ENCODE results near the gene PGP. TPM values are rescaled to one million over a fixed set of nuclear protein-coding genes. Genes with fewer than 3 reads are reported as not detected.

The PGP gene
- total RNA-seq, 2 experiments from 2014 or later = 19.8 to 20.1 TPM

- H3K27ac Mint-ChIP-seq = no peak overlapping the region
- no peak for ATAC-seq
- H3K36me3 Mint-ChIP-seq (ENCODE audit: low read depth) = no peaks in the 10 kb centered on the region
- TF ChIP-seq CTCF (IDR thresholded peaks at IDR 0.05) = no peak
- CTCF ChIA-PET = no interaction called here
- POLR2A ChIA-PET = interaction anchor here (1.0 to 1.6 kb wide), 3 partner anchors 9 to 36 kb away, joined by 3 to 7 read pairs (median 5); partner anchors contain the start of genes MLST8 and TRAF7
- no peaks in the 10 kb centered on the region for H3K9me3 Mint-ChIP-seq
- peaks cover 3% of the 10 kb centered on the region for H3K4me1 Mint-ChIP-seq (ENCODE audit: low read depth)
- peaks cover 10% of the 10 kb centered on the region for H3K27me3 Mint-ChIP-seq
- no peak overlapping the region for H3K4me3 Mint-ChIP-seq
- intact Hi-C loops (cut with micrococcal nuclease) = no loop called here
- DNase-seq = no peak
Observed at GRCh38 chr16:2190659-2191445, 23.8 kb downstream of the PGP start.

DNA sequence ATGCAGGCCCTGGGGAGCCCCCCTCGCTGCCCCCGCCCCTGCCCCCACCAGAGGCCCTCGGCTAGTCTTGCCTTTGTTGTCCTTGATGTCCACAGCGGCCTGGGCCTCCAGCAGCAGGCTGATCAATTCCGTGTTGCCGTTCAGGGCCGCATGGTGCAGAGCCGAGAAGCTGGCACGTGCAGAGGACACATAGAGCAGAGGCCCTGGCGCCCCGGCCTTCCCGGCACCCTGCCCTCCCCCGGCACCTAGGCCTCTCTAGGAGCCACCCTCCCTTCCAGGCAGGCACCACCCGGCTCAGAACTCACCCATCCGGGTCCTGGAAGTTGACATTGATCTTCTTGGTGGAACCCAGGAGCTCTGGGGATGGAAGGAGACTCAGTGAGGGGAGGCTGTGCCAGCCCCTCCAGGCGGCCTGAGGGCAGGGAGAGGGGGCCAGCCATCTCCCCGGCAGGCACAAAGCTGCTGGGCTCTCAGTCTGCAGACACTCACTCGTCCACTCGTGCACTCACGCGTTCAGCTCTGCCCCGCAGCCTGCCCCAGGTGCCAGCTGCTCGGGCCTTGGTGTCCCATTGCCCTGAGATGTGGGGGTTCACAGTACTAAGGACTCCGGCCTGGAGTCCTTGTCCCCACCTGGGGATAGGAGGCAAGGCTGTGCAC, 24.5 kb downstream of the PGP start:
- Mint-ChIP-seq H3K27ac (no peak overlapping the region), H3K36me3 (ENCODE audit: low read depth) (no peaks in the 10 kb centered on the region), H3K4me1 (ENCODE audit: low read depth) (peaks cover 2% of the 10 kb centered on the region), H3K4me3 (no peak overlapping the region), H3K27me3 (peaks cover 5% of the 10 kb centered on the region), H3K9me3 (no peaks in the 10 kb centered on the region)
- ChIA-PET POLR2A (interaction anchor here (1.2 to 1.6 kb wide), 2 partner anchors 15 to 35 kb away, joined by 5 to 7 read pairs; partner anchors contain the start of genes MLST8 and TRAF7), CTCF (no interaction called here)
- no peak for ATAC-seq
- intact Hi-C loops (cut with micrococcal nuclease) = no loop called here
- DNase-seq = no peak
- TF ChIP-seq CTCF (IDR thresholded peaks at IDR 0.05) = no peak

DNA sequence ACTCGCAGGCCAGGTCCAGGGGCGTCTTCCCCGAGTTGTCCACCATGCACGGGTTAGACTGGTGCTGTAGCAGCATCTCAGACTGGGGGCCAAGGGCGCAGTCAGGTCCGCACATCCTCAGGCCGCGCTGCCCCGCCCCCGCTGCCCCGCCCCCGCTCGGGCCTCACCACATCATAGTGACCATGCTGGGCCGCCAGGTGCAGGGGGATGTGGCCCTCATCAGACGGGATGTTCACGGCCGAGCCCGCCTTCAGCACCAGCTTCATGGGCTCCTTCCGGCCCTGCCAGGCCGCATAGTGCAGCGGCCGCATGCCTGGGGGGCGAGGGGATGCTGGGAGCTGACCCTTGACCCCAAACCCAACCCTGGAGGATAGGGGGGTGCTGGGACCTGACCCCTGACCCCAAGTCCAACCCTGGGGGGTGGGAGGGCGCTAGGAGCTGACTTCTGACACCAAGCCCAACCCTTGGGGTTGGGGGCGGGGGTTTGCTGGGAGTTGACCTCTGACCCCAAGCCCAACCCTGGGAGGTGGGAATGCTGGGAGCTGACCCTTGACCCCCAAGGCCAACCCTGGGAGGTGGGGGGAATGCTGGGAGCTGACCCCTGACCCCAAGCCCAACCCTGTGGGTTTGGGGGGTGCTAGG, 25.3 kb downstream of the PGP start:
- Mint-ChIP-seq H3K36me3 (ENCODE audit: low read depth) (no peaks in the 10 kb centered on the region), H3K4me1 (ENCODE audit: low read depth) (no peaks in the 10 kb centered on the region), H3K9me3 (no peaks in the 10 kb centered on the region), H3K4me3 (no peak overlapping the region), H3K27me3 (no peaks in the 10 kb centered on the region), H3K27ac (no peak overlapping the region)
- intact Hi-C loops (cut with micrococcal nuclease) = no loop called here
- ATAC-seq (no peak), DNase-seq (no peak)
- ChIA-PET CTCF (no interaction called here), POLR2A (interaction anchor here (1.2 kb wide), 1 partner anchor 34 kb away, joined by 5 read pairs; the partner anchor contains the start of gene TRAF7)
- no peak for TF ChIP-seq CTCF (IDR thresholded peaks at IDR 0.05)

- H3K27me3 Mint-ChIP-seq = no peaks in the 10 kb centered on the region
- H3K4me3 Mint-ChIP-seq = no peak overlapping the region
- ATAC-seq = no peak
- H3K36me3 Mint-ChIP-seq (ENCODE audit: low read depth) = no peaks in the 10 kb centered on the region
- no peak overlapping the region for H3K27ac Mint-ChIP-seq
- no peak for TF ChIP-seq CTCF (IDR thresholded peaks at IDR 0.05)
- ChIA-PET CTCF (no interaction called here), POLR2A (interaction anchor here (0.6 kb wide), 2 partner anchors 129 to 138 kb away, joined by 3 read pairs; no protein-coding TSS in a partner anchor)
- DNase-seq = no peak
- H3K4me1 Mint-ChIP-seq (ENCODE audit: low read depth) = no peaks in the 10 kb centered on the region
- intact Hi-C loops (cut with micrococcal nuclease) = no loop called here
- no peaks in the 10 kb centered on the region for H3K9me3 Mint-ChIP-seq
Observed at GRCh38 chr16:2188395-2188794, 26.2 kb downstream of the PGP start.

Data from activated CD8-positive, alpha-beta T cell treated with anti-CD3 and anti-CD28 coated beads for 36 hours (primary cell).